ENCODE data around the gene KMT2B. TPM values are rescaled to one million over a fixed set of nuclear protein-coding genes. Genes with fewer than 3 reads are reported as not detected.

The KMT2B gene
- total RNA-seq, 1 donor, result 6.5 TPM

DNA sequence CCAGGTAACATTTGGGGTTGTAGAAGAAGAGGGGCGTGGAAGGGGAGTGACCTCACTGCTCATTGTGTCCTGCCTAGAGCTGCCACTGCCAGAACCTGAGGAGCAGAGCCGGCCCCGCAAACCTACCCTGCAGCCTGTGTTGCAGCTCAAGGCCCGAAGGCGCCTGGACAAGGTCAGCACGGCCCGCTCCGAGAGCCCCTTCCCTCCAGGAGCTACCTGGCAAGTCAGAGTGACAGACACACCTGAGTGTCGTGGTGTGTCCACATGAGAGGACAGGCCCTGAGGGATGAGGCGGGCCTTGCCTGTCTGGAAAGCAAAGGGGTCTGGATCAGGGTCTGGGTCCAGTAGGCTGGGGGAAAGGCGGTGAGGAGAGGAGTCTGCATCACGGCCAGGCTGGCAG is 6.8 kb downstream of the KMT2B start:
- Histone ChIP-seq H3K9me3 (ENCODE audit: low read depth, low read length) (no peaks in the 10 kb centered on the region), H3K36me3 (ENCODE audit: insufficient read depth, low read length) (peaks cover 82% of the 10 kb centered on the region)
- TF ChIP-seq, protein P1, sequence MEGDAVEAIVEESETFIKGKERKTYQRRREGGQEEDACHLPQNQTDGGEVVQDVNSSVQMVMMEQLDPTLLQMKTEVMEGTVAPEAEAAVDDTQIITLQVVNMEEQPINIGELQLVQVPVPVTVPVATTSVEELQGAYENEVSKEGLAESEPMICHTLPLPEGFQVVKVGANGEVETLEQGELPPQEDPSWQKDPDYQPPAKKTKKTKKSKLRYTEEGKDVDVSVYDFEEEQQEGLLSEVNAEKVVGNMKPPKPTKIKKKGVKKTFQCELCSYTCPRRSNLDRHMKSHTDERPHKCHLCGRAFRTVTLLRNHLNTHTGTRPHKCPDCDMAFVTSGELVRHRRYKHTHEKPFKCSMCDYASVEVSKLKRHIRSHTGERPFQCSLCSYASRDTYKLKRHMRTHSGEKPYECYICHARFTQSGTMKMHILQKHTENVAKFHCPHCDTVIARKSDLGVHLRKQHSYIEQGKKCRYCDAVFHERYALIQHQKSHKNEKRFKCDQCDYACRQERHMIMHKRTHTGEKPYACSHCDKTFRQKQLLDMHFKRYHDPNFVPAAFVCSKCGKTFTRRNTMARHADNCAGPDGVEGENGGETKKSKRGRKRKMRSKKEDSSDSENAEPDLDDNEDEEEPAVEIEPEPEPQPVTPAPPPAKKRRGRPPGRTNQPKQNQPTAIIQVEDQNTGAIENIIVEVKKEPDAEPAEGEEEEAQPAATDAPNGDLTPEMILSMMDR (IDR thresholded peaks at IDR 0.05; ENCODE audit: extremely low read depth, low read depth, low read length), result no peak

DNA sequence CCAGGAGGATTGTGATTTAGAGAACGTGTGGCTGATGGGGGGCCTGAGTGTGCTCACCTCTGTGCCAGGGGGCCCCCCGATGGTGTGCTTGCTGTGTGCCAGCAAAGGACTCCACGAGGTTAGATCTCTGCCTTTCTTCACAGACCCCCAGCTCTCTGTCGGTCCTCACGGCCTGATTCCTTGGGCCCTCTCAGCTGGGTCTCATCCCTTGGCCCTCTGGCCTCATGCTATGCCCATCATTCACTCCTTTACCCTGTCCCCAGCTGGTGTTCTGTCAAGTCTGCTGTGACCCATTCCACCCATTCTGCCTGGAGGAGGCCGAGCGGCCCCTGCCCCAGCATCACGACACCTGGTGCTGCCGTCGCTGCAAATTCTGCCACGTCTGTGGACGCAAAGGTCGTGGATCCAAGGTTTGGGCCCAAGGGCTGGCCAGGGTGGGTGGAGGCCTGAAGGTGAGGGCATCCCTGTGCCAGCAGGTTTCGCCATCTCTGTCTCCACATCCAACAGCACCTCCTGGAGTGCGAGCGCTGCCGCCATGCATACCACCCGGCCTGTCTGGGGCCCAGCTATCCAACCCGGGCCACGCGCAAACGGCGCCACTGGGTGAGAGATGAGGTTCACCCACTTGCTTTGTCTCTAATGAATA is 7.5 kb downstream of the KMT2B start:
- Histone ChIP-seq H3K4me1 (ENCODE audit: insufficient read depth, low read length) (no peaks in the 10 kb centered on the region), H2AFZ (ENCODE audit: low read length) (no peak overlapping the region), H3K36me3 (ENCODE audit: insufficient read depth, low read length) (peaks cover 87% of the 10 kb centered on the region), H3K79me2 (ENCODE audit: insufficient read depth, low read length) (peaks cover 24% of the 10 kb centered on the region), H3K9me3 (ENCODE audit: low read depth, low read length) (no peaks in the 10 kb centered on the region), H4K20me1 (ENCODE audit: insufficient read depth, low read length) (peaks cover 10% of the 10 kb centered on the region), H3K4me3 (ENCODE audit: insufficient read depth, low read length) (no peak overlapping the region), H3K4me2 (ENCODE audit: insufficient read depth, low read length) (no peak overlapping the region), H3K27ac (ENCODE audit: low read depth, low read length) (no peak overlapping the region), H3K27me3 (ENCODE audit: insufficient read depth, low read length) (no peaks in the 10 kb centered on the region)
- DNase-seq (ENCODE audit: insufficient read length, low spot score, missing footprints), result peak; percentile 61
- TF ChIP-seq, protein P1 (IDR thresholded peaks at IDR 0.05; ENCODE audit: extremely low read depth, low read depth, low read length), result no peak

More for the DNA sequence above, 6.8 kb downstream of the KMT2B start:
- H3K4me2 ChIP-seq (ENCODE audit: insufficient read depth, low read length), result no peak overlapping the region
- peaks cover 16% of the 10 kb centered on the region for H4K20me1 ChIP-seq (ENCODE audit: insufficient read depth, low read length)
- peak; percentile 66 for DNase-seq (ENCODE audit: insufficient read length, low spot score, missing footprints)
- H3K79me2 ChIP-seq (ENCODE audit: insufficient read depth, low read length), result peaks cover 32% of the 10 kb centered on the region
- no peak overlapping the region for H2AFZ ChIP-seq (ENCODE audit: low read length)
- no peak overlapping the region for H3K4me3 ChIP-seq (ENCODE audit: insufficient read depth, low read length)
- H3K4me1 ChIP-seq (ENCODE audit: insufficient read depth, low read length), result no peaks in the 10 kb centered on the region
- H3K27ac ChIP-seq (ENCODE audit: low read depth, low read length), result no peak overlapping the region
- no peaks in the 10 kb centered on the region for H3K27me3 ChIP-seq (ENCODE audit: insufficient read depth, low read length)

DNA sequence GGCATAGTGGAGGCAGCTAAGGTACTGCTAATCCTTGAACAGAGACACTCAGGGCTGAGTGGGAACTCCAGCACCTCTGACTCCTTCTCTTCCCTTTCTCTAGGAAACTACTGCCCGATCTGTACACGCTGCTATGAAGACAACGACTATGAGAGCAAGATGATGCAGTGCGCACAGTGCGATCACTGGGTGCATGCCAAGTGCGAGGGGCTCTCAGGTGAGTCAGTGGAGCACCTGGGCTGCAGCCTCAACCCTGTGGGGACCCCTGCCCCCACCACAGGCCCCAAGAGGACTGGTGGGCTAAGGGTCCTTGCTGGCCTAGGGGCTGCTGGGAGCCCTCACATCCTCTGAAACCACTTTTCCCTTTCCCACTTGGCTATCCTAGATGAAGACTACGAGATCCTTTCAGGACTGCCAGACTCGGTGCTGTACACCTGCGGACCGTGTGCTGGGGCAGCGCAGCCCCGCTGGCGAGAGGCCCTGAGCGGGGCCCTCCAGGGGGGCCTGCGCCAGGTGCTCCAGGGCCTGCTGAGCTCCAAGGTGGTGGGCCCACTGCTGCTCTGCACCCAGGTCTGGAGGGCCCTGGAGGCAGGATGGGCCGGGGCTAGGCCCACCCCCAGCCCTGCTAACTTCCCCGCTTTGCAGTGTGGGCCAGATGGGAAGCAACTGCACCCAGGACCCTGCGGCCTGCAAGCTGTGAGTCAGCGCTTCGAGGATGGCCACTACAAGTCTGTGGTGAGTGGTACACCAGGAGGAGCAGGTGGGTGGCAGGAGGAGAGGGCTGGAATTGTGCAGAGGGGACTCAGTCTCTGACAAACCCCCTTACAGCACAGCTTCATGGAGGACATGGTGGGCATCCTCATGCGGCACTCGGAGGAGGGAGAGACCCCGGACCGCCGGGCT is 9.5 kb downstream of the KMT2B start:
- DNase-seq (ENCODE audit: insufficient read length, low spot score, missing footprints), result peak; percentile 75

More for the DNA sequence above, 9.5 kb downstream of the KMT2B start:
- Histone ChIP-seq H3K79me2 (ENCODE audit: insufficient read depth, low read length) (peaks cover 9% of the 10 kb centered on the region), H3K36me3 (ENCODE audit: insufficient read depth, low read length) (peaks cover 90% of the 10 kb centered on the region), H3K4me1 (ENCODE audit: insufficient read depth, low read length) (no peaks in the 10 kb centered on the region), H3K4me3 (ENCODE audit: insufficient read depth, low read length) (no peak overlapping the region), H3K27ac (ENCODE audit: low read depth, low read length) (no peak overlapping the region), H3K9me3 (ENCODE audit: low read depth, low read length) (no peaks in the 10 kb centered on the region), H2AFZ (ENCODE audit: low read length) (no peak overlapping the region), H3K27me3 (ENCODE audit: insufficient read depth, low read length) (no peaks in the 10 kb centered on the region), H4K20me1 (ENCODE audit: insufficient read depth, low read length) (peaks cover 3% of the 10 kb centered on the region), H3K4me2 (ENCODE audit: insufficient read depth, low read length) (no peak overlapping the region)
- TF ChIP-seq, protein P1 (IDR thresholded peaks at IDR 0.05; ENCODE audit: extremely low read depth, low read depth, low read length), result no peak
